Measurements from ENCODE around the gene AGXT.

AGXT gene

GRCh38 chr2:240896871-240897692 is 28.5 kb downstream of the AGXT start:
- no peak overlapping the region for H3K4me3 ChIP-seq (replicated peaks in 1 of 2; ENCODE audit: low read depth in 2 of 2, low read length in 2 of 2)
- TF ChIP-seq CTCF (IDR thresholded peaks at IDR 0.05; ENCODE audit: low read depth, low read length) = no peak
- no peak for DNase-seq (ENCODE audit: low read depth in 2 of 2)

- DNase-seq (ENCODE audit: low read depth in 2 of 2) = no peak
- no peak for TF ChIP-seq CTCF (IDR thresholded peaks at IDR 0.05; ENCODE audit: low read depth, low read length)
Observed at GRCh38 chr2:240898108-240898730, 29.6 kb downstream of the AGXT start.

GRCh38 chr2:240898731-240899467 is 30.3 kb downstream of the AGXT start:
- TF ChIP-seq CTCF (IDR thresholded peaks at IDR 0.05; ENCODE audit: low read depth, low read length) = no peak
- no peak overlapping the region for H3K4me3 ChIP-seq (replicated peaks in 1 of 2; ENCODE audit: low read depth in 2 of 2, low read length in 2 of 2)
- DNase-seq (ENCODE audit: low read depth in 2 of 2) = no peak

More at GRCh38 chr2:240898108-240898730, 29.6 kb downstream of the AGXT start:
- no peak overlapping the region for H3K4me3 ChIP-seq (replicated peaks in 1 of 2; ENCODE audit: low read depth in 2 of 2, low read length in 2 of 2)

- TF ChIP-seq CTCF (IDR thresholded peaks at IDR 0.05; ENCODE audit: low read depth, low read length) = no peak
- no peak for DNase-seq (ENCODE audit: low read depth in 2 of 2)
- no peak overlapping the region for H3K4me3 ChIP-seq (replicated peaks in 1 of 2; ENCODE audit: low read depth in 2 of 2, low read length in 2 of 2)
Observed at GRCh38 chr2:240899468-240899865, 30.8 kb downstream of the AGXT start.

- DNase-seq (ENCODE audit: low read depth in 2 of 2) = no peak
- no peak overlapping the region for H3K4me3 ChIP-seq (replicated peaks in 1 of 2; ENCODE audit: low read depth in 2 of 2, low read length in 2 of 2)
- TF ChIP-seq CTCF (IDR thresholded peaks at IDR 0.05; ENCODE audit: low read depth, low read length) = no peak
Observed at GRCh38 chr2:240900141-240900860, 31.7 kb downstream of the AGXT start.

GRCh38 chr2:240901986-240902614 is 33.5 kb downstream of the AGXT start:
- H3K4me3 ChIP-seq (replicated peaks in 1 of 2; ENCODE audit: low read depth in 2 of 2, low read length in 2 of 2) = no peak overlapping the region
- DNase-seq (ENCODE audit: low read depth in 2 of 2) = no peak
- no peak for TF ChIP-seq CTCF (IDR thresholded peaks at IDR 0.05; ENCODE audit: low read depth, low read length)
